Measurements from ENCODE around the gene DEPP1. TPM values are rescaled to one million over a fixed set of nuclear protein-coding genes. Genes with fewer than 3 reads are reported as not detected.

DEPP1 gene
- total and polyA plus RNA-seq, 2 experiments from 2014 or later, result 0.37 to 1.3 TPM

DNA sequence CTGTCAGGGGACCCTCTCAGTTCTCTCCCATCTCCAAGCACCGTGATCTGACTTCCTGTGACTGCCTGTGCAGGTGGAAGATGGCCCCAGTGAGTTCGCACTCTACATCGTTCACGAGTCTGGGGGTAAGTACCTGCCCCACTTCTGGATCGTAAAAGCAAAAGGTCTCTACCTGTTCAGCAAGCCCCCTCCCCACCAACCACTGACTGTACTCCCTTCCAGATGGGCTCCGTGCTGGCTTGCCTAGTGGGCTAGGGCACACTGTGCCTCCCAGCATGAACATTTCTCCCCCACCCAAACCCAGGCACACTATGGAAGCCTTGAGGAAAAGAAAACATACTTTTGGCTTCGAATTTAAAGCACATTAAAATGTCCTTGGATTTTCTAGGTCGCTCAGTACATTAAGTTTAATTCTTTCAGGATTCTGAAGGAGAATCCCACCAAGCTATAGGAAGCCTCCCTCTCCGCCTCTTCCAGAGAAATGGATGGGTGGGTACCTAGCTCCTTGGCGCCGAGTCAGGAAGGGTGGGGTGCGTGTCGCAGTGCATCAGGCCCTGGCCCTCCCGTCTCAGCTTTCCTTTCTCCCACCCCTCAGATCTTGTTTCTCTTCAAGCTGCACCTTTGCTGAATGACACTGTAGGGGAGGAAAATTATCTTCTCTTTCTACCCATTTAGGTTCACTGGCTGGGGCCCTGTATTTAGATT is 11.1 kb upstream of the DEPP1 start (continued):
- TF ChIP-seq, protein P1, sequence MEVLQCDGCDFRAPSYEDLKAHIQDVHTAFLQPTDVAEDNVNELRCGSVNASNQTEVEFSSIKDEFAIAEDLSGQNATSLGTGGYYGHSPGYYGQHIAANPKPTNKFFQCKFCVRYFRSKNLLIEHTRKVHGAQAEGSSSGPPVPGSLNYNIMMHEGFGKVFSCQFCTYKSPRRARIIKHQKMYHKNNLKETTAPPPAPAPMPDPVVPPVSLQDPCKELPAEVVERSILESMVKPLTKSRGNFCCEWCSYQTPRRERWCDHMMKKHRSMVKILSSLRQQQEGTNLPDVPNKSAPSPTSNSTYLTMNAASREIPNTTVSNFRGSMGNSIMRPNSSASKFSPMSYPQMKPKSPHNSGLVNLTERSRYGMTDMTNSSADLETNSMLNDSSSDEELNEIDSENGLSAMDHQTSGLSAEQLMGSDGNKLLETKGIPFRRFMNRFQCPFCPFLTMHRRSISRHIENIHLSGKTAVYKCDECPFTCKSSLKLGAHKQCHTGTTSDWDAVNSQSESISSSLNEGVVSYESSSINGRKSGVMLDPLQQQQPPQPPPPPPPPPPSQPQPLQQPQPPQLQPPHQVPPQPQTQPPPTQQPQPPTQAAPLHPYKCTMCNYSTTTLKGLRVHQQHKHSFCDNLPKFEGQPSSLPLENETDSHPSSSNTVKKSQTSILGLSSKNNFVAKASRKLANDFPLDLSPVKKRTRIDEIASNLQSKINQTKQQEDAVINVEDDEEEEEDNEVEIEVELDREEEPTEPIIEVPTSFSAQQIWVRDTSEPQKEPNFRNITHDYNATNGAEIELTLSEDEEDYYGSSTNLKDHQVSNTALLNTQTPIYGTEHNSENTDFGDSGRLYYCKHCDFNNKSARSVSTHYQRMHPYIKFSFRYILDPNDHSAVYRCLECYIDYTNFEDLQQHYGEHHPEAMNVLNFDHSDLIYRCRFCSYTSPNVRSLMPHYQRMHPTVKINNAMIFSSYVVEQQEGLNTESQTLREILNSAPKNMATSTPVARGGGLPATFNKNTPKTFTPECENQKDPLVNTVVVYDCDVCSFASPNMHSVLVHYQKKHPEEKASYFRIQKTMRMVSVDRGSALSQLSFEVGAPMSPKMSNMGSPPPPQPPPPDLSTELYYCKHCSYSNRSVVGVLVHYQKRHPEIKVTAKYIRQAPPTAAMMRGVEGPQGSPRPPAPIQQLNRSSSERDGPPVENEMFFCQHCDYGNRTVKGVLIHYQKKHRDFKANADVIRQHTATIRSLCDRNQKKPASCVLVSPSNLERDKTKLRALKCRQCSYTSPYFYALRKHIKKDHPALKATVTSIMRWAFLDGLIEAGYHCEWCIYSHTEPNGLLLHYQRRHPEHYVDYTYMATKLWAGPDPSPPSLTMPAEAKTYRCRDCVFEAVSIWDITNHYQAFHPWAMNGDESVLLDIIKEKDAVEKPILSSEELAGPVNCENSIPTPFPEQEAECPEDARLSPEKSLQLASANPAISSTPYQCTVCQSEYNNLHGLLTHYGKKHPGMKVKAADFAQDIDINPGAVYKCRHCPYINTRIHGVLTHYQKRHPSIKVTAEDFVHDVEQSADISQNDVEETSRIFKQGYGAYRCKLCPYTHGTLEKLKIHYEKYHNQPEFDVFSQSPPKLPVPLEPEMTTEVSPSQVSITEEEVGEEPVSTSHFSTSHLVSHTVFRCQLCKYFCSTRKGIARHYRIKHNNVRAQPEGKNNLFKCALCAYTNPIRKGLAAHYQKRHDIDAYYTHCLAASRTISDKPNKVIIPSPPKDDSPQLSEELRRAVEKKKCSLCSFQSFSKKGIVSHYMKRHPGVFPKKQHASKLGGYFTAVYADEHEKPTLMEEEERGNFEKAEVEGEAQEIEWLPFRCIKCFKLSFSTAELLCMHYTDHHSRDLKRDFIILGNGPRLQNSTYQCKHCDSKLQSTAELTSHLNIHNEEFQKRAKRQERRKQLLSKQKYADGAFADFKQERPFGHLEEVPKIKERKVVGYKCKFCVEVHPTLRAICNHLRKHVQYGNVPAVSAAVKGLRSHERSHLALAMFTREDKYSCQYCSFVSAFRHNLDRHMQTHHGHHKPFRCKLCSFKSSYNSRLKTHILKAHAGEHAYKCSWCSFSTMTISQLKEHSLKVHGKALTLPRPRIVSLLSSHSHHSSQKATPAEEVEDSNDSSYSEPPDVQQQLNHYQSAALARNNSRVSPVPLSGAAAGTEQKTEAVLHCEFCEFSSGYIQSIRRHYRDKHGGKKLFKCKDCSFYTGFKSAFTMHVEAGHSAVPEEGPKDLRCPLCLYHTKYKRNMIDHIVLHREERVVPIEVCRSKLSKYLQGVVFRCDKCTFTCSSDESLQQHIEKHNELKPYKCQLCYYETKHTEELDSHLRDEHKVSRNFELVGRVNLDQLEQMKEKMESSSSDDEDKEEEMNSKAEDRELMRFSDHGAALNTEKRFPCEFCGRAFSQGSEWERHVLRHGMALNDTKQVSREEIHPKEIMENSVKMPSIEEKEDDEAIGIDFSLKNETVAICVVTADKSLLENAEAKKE (CRISPR knock-in tag; IDR thresholded peaks at IDR 0.05), result no peak
- no peak for TF ChIP-seq STAT1 (IDR thresholded peaks at IDR 0.05; ENCODE audit: unreplicated experiment)

DNA sequence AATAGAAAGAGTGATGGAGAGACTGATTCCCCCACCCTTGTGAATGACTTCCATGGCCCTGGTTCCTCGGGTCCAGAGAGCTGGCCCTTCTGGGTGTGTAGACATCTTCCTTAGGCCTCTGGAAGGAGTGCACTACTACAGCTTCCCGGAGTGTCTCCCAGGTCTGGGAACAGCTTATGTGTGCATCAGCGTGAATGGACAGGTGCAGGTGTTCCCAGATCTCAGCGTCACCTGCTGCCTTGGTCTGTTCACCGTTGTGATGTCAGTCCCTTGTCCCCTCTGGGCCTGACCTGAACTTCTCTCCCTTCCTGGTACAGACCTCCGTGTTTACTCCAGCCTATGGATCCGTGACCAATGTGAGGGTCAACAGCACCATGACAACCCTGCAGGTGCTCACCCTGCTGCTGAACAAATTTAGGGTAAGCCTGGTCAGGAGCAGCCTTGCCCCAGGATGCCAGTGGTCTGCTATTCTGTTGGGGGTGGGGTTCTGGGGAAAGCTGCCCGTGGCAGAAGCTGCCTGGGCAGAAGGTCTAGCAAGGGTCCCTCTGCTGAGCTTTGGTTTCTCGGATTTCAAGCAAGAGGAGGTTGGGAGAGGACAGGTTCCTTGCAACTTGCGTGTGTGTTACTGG is 10.5 kb upstream of the DEPP1 start:
- H3K27me3 Mint-ChIP-seq (ENCODE audit: insufficient read depth, low read depth, poor library complexity), result peaks cover 21% of the 10 kb centered on the region
- Histone ChIP-seq H3K36me3 (ENCODE audit: insufficient read depth) (no peaks in the 10 kb centered on the region), H3K27ac (ENCODE audit: low read depth) (no peak overlapping the region), H2AFZ (no peak overlapping the region), H3K79me2 (replicated peaks; ENCODE audit: insufficient read depth) (no peaks in the 10 kb centered on the region), H3K27me3 (ENCODE audit: insufficient read depth) (no peaks in the 10 kb centered on the region), H3K4me3 (no peak overlapping the region), H3K4me2 (peak overlapping the region; percentile 38; the same call in 1 of the 2 replicates), H3K9me2 (ENCODE audit: insufficient read depth) (no peaks in the 10 kb centered on the region), H4K20me1 (replicated peaks; ENCODE audit: insufficient read depth) (no peaks in the 10 kb centered on the region; the same call in 1 of the 2 replicates), H3F3A (replicated peaks; ENCODE audit: low read depth) (0 out of 2 replicates have a peak, but pooled peaks cover 7% of the 10 kb centered on the region), H3K4me1 (ENCODE audit: insufficient read depth) (peaks cover 54% of the 10 kb centered on the region)
- DNase-seq (ENCODE audit: low spot score) (no peak), ATAC-seq (no peak)
- H3K4me3 Mint-ChIP-seq, result no peak overlapping the region; the same call in 2 of the 3 replicates
- peaks cover 74% of the 10 kb centered on the region for H3K4me1 Mint-ChIP-seq
- no peaks in the 10 kb centered on the region for H3K9me3 Mint-ChIP-seq
- H3K27ac Mint-ChIP-seq, result no peak overlapping the region
- peaks cover 15% of the 10 kb centered on the region for H3K36me3 Mint-ChIP-seq (ENCODE audit: low read depth)
- TF ChIP-seq NANOG (IDR thresholded peaks at IDR 0.05; ENCODE audit: borderline replicate concordance), result no peak
- no peak for TF ChIP-seq ZNF114 (CRISPR knock-in tag; IDR thresholded peaks at IDR 0.05)
- TF ChIP-seq, protein P2, sequence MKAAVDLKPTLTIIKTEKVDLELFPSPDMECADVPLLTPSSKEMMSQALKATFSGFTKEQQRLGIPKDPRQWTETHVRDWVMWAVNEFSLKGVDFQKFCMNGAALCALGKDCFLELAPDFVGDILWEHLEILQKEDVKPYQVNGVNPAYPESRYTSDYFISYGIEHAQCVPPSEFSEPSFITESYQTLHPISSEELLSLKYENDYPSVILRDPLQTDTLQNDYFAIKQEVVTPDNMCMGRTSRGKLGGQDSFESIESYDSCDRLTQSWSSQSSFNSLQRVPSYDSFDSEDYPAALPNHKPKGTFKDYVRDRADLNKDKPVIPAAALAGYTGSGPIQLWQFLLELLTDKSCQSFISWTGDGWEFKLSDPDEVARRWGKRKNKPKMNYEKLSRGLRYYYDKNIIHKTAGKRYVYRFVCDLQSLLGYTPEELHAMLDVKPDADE (IDR thresholded peaks at IDR 0.05), result no peak
- no peak for TF ChIP-seq POLR2AphosphoS5 (IDR thresholded peaks at IDR 0.05; ENCODE audit: low read depth)
- TF ChIP-seq EZH2 (IDR thresholded peaks at IDR 0.05; ENCODE audit: low read depth, unreplicated experiment), result no peak
- TF ChIP-seq, protein P1 (CRISPR knock-in tag; IDR thresholded peaks at IDR 0.05), result no peak
